Measurements from ENCODE around the gene SNX20.

Gene SNX20

GRCh38 chr16:50681021-50681885 lies at the start of gene SNX20:
SNX20 (minus strand) TSS chr16:50681312; CDS start chr16:50677526, 3,786 bp downstream.
- DNase-seq (ENCODE audit: low read depth) = no peak
- no peak for TF ChIP-seq CTCF (IDR thresholded peaks at IDR 0.05; ENCODE audit: low read depth, low read length, missing control alignments)
- in situ Hi-C loops (cut with HindIII; ENCODE audit: low sequenced_read_pairs) = no loop called here
- H3K4me3 ChIP-seq (ENCODE audit: low read depth, low read length) = no peak within 1 kb of the TSS

- in situ Hi-C loops (cut with HindIII; ENCODE audit: low sequenced_read_pairs) = no loop called here
- H3K4me3 ChIP-seq (ENCODE audit: low read depth, low read length) = no peak overlapping the region
- DNase-seq (ENCODE audit: low read depth) = no peak
- no peak for TF ChIP-seq CTCF (IDR thresholded peaks at IDR 0.05; ENCODE audit: low read depth, low read length, missing control alignments)
Observed at GRCh38 chr16:50724306-50724705, 43.2 kb upstream of the SNX20 start.

GRCh38 chr16:50722960-50723359 lies 41.8 kb upstream of the SNX20 start:
- in situ Hi-C loops (cut with HindIII; ENCODE audit: low sequenced_read_pairs) = no loop called here
- DNase-seq (ENCODE audit: low read depth) = no peak
- no peak for TF ChIP-seq CTCF (IDR thresholded peaks at IDR 0.05; ENCODE audit: low read depth, low read length, missing control alignments)
- H3K4me3 ChIP-seq (ENCODE audit: low read depth, low read length) = no peak overlapping the region

- in situ Hi-C loops (cut with HindIII; ENCODE audit: low sequenced_read_pairs) = no loop called here
- no peak overlapping the region for H3K4me3 ChIP-seq (ENCODE audit: low read depth, low read length)
- TF ChIP-seq CTCF (IDR thresholded peaks at IDR 0.05; ENCODE audit: low read depth, low read length, missing control alignments) = no peak
- DNase-seq (ENCODE audit: low read depth) = no peak
Observed at GRCh38 chr16:50722405-50722737, 41.3 kb upstream of the SNX20 start.

GRCh38 chr16:50721549-50722404 lies 40.7 kb upstream of the SNX20 start:
- no peak for TF ChIP-seq CTCF (IDR thresholded peaks at IDR 0.05; ENCODE audit: low read depth, low read length, missing control alignments)
- in situ Hi-C loops (cut with HindIII; ENCODE audit: low sequenced_read_pairs) = no loop called here
- DNase-seq (ENCODE audit: low read depth) = no peak
- H3K4me3 ChIP-seq (ENCODE audit: low read depth, low read length) = no peak overlapping the region

GRCh38 chr16:50719401-50720337 lies 38.6 kb upstream of the SNX20 start:
- no peak for DNase-seq (ENCODE audit: low read depth)
- no peak overlapping the region for H3K4me3 ChIP-seq (ENCODE audit: low read depth, low read length)
- TF ChIP-seq CTCF (IDR thresholded peaks at IDR 0.05; ENCODE audit: low read depth, low read length, missing control alignments) = no peak
- in situ Hi-C loops (cut with HindIII; ENCODE audit: low sequenced_read_pairs) = no loop called here

Data from astrocyte of the cerebellum (primary cell).